Measurements from ENCODE around the gene VCL.
A peak's percentile ranks its signal among the peaks of the same experiment; 100 is the strongest.
"Not testable (repeated sequence)": the region's sequence is repeated elsewhere in the genome, so short reads cannot be mapped to it uniquely, and the experiment has no call there.

Gene VCL

GRCh38 chr10:73973427-73973826 is 24.5 kb upstream of the VCL start:
- no peak for DNase-seq

- DNase-seq: no peak
Measured at GRCh38 chr10:73974309-73974946, 23.5 kb upstream of the VCL start.

- no peak for DNase-seq
Measured at GRCh38 chr10:73975388-73975787, 22.5 kb upstream of the VCL start.

GRCh38 chr10:73979141-73979808 is 18.6 kb upstream of the VCL start:
- no peak for DNase-seq

- DNase-seq: no peak
Measured at GRCh38 chr10:73979809-73980433, 18.0 kb upstream of the VCL start.

GRCh38 chr10:73981812-73982211 is 16.1 kb upstream of the VCL start:
- no peak for DNase-seq

- no peak for DNase-seq
Measured at GRCh38 chr10:73983096-73984047, 14.5 kb upstream of the VCL start.

GRCh38 chr10:73989594-73990150 is 8.2 kb upstream of the VCL start:
- DNase-seq: no peak

- DNase-seq: no peak
Measured at GRCh38 chr10:73991203-73991883, 6.6 kb upstream of the VCL start.

GRCh38 chr10:73991884-73992245 is 6.1 kb upstream of the VCL start:
- no peak for DNase-seq

- no peak for DNase-seq
Measured at GRCh38 chr10:73992899-73993788, 4.8 kb upstream of the VCL start.

- DNase-seq: no peak
Measured at GRCh38 chr10:73995035-73995358, 2.9 kb upstream of the VCL start.

- peak; percentile 84 for DNase-seq
Measured at GRCh38 chr10:73997461-73997786, 492 bp upstream of the VCL start.

GRCh38 chr10:73998623-73998928 is 660 bp downstream of the VCL start:
- DNase-seq: no peak

- peak; percentile 81 for DNase-seq
Measured at GRCh38 chr10:73998929-73999691, 1.2 kb downstream of the VCL start.

- no peak for DNase-seq
Measured at GRCh38 chr10:73999703-74000102, 1.8 kb downstream of the VCL start.

- DNase-seq: not testable (repeated sequence)
Measured at GRCh38 chr10:74000244-74000643, 2.3 kb downstream of the VCL start.

GRCh38 chr10:74000892-74001669 is 3.2 kb downstream of the VCL start:
- no peak for DNase-seq

GRCh38 chr10:74006269-74006668 is 8.4 kb downstream of the VCL start:
- DNase-seq: no peak

GRCh38 chr10:74008212-74008731 is 10.4 kb downstream of the VCL start:
- no peak for DNase-seq

Data from kidney glomerular epithelial cell (primary cell).